ENCODE data around the gene RCCD1.

GRCh38 chr15:90921887-90922286 is 32.8 kb upstream of the RCCD1 start:
- TF ChIP-seq, protein P1, sequence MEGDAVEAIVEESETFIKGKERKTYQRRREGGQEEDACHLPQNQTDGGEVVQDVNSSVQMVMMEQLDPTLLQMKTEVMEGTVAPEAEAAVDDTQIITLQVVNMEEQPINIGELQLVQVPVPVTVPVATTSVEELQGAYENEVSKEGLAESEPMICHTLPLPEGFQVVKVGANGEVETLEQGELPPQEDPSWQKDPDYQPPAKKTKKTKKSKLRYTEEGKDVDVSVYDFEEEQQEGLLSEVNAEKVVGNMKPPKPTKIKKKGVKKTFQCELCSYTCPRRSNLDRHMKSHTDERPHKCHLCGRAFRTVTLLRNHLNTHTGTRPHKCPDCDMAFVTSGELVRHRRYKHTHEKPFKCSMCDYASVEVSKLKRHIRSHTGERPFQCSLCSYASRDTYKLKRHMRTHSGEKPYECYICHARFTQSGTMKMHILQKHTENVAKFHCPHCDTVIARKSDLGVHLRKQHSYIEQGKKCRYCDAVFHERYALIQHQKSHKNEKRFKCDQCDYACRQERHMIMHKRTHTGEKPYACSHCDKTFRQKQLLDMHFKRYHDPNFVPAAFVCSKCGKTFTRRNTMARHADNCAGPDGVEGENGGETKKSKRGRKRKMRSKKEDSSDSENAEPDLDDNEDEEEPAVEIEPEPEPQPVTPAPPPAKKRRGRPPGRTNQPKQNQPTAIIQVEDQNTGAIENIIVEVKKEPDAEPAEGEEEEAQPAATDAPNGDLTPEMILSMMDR (conservative IDR thresholded peaks at IDR 0.05), result no peak
- no peak for TF ChIP-seq EZH2 (IDR thresholded peaks at IDR 0.05; ENCODE audit: low read depth)

All from PC-9 (cell line).